Suprapubic skin (tissue), 4 donors: ENCODE results near the gene CIAO2A. TPM values are rescaled to one million over a fixed set of nuclear protein-coding genes. Genes with fewer than 3 reads are reported as not detected.
"Not testable (repeated sequence)": the region's sequence is repeated elsewhere in the genome, so short reads cannot be mapped to it uniquely, and the experiment has no call there.

ENCODE experiments used
- DNase-seq, 2 donors: peaks; one replicate each; pipeline ENCODE4 v3.0.0-alpha.2; 2019; ENCODE audit warnings: low spot score in 2 of 2
- H3K27ac ChIP-seq: fragments of 200-600 bp; sonication (generic); one replicate; pipeline ENCODE4 v1.5.1; 2019
- H3K27me3 ChIP-seq: fragments of 200-600 bp; sonication (generic); one replicate; pipeline ENCODE4 v1.5.1; 2019
- H3K36me3 ChIP-seq: fragments of 200-600 bp; sonication (generic); one replicate; pipeline ENCODE4 v1.5.1; 2019
- H3K4me1 ChIP-seq: fragments of 200-600 bp; sonication (generic); one replicate; pipeline ENCODE4 v1.5.1; 2019
- H3K4me3 ChIP-seq: fragments of 200-600 bp; sonication (generic); one replicate; pipeline ENCODE4 v1.5.1; 2019; ENCODE audit warnings: mild to moderate bottlenecking
- H3K9me3 ChIP-seq: fragments of 200-600 bp; sonication (generic); one replicate; pipeline ENCODE4 v1.5.1; 2019
- CTCF ChIP-seq, 2 donors: fragments of 200-600 bp in 1 of 2; fragments of 450-650 bp in 1 of 2; sonication (generic) in 1 of 2; IDR thresholded peaks; one replicate each; pipeline ENCODE4 v1.5.1; 2016 to 2019; ENCODE audit warnings: antibody characterized with exemption in 2 of 2, mild to moderate bottlenecking in 1 of 2, moderate library complexity in 1 of 2
- EP300 ChIP-seq: sonication (generic); formaldehyde crosslinking; IDR thresholded peaks from one replicate; pipeline ENCODE4 v1.6.1; 2017; ENCODE audit warnings: antibody characterized with exemption
- POLR2A ChIP-seq, 2 donors: fragments of 450-650 bp; IDR thresholded peaks; one replicate each; pipeline ENCODE4 v1.6.1; 2017; ENCODE audit warnings: antibody characterized with exemption in 2 of 2, mild to moderate bottlenecking in 2 of 2, moderate library complexity in 2 of 2
- POLR2AphosphoS5 ChIP-seq, 3 donors: sonication (generic); formaldehyde crosslinking; IDR thresholded peaks; one replicate each; pipeline ENCODE4 v1.6.1; 2017; ENCODE audit warnings: antibody characterized with exemption in 3 of 3
- WGBS: methylation state at CpG from one replicate; pipeline ENCODE4 v1.1.5; 2018; 5-methylcytosine and 5-hydroxymethylcytosine counted together
- total RNA-seq, 4 donors: library from RNA; depleted of rRNA; stranded (reverse); fragments of >200 nt; gene quantifications; one replicate each; pipeline ENCODE4 v1.1.0, GENCODE V29; 2016

Gene CIAO2A
- total RNA-seq, 4 donors from 2014 or later, result 19.1 to 37.0 (median 21.8) TPM

GRCh38 chr15:64111679-64112050 is 18.0 kb upstream of the CIAO2A start:
- H3K4me3 ChIP-seq, result no peak overlapping the region
- TF ChIP-seq POLR2A (IDR thresholded peaks at IDR 0.05) (no peak), POLR2AphosphoS5 (IDR thresholded peaks at IDR 0.05) (no peak), CTCF (IDR thresholded peaks at IDR 0.05) (no peak), EP300 (no peak)
- peaks cover 38% of the 10 kb centered on the region for H3K36me3 ChIP-seq
- no peaks in the 10 kb centered on the region for H3K9me3 ChIP-seq
- no peak for DNase-seq
- peaks cover 19% of the 10 kb centered on the region for H3K4me1 ChIP-seq
- H3K27ac ChIP-seq, result no peak overlapping the region
- 59% methylated on average over 3 of the region's 3 CpGs for WGBS
- no peaks in the 10 kb centered on the region for H3K27me3 ChIP-seq

- Histone ChIP-seq H3K36me3 (peaks cover 32% of the 10 kb centered on the region), H3K4me3 (no peak overlapping the region), H3K9me3 (no peaks in the 10 kb centered on the region), H3K27me3 (no peaks in the 10 kb centered on the region), H3K27ac (no peak overlapping the region), H3K4me1 (peaks cover 25% of the 10 kb centered on the region)
- TF ChIP-seq CTCF (IDR thresholded peaks at IDR 0.05) (no peak), EP300 (no peak), POLR2A (IDR thresholded peaks at IDR 0.05) (no peak), POLR2AphosphoS5 (IDR thresholded peaks at IDR 0.05) (no peak)
- DNase-seq, result no peak
- WGBS, result 81% methylated on average over 3 of the region's 3 CpGs
Observed at GRCh38 chr15:64110950-64111678, 17.5 kb upstream of the CIAO2A start.

- not testable (repeated sequence) for H3K4me3 ChIP-seq, H3K9me3 ChIP-seq, H3K27me3 ChIP-seq, DNase-seq, H3K27ac ChIP-seq
- Histone ChIP-seq H3K36me3 (peaks cover 23% of the 10 kb centered on the region), H3K4me1 (peaks cover 34% of the 10 kb centered on the region)
- 93% methylated on average over 4 of the region's 4 CpGs for WGBS
Observed at GRCh38 chr15:64110108-64110701, 16.6 kb upstream of the CIAO2A start.

GRCh38 chr15:64107337-64107736 is 13.7 kb upstream of the CIAO2A start:
- Histone ChIP-seq H3K4me3 (no peak overlapping the region), H3K4me1 (peaks cover 38% of the 10 kb centered on the region), H3K27me3 (no peaks in the 10 kb centered on the region), H3K9me3 (no peaks in the 10 kb centered on the region), H3K27ac (no peak overlapping the region), H3K36me3 (no peaks in the 10 kb centered on the region)
- no peak for TF ChIP-seq EP300
- no peak for TF ChIP-seq POLR2A (IDR thresholded peaks at IDR 0.05)
- no peak for TF ChIP-seq CTCF (IDR thresholded peaks at IDR 0.05)
- TF ChIP-seq POLR2AphosphoS5 (IDR thresholded peaks at IDR 0.05), result no peak
- DNase-seq, result no peak
- 83% methylated on average over 1 of the region's 1 CpG for WGBS

- no peak overlapping the region for H3K4me3 ChIP-seq
- WGBS, result 60% methylated on average over 9 of the region's 9 CpGs
Observed at GRCh38 chr15:64105113-64105704, 11.6 kb upstream of the CIAO2A start.

More at GRCh38 chr15:64105113-64105704, 11.6 kb upstream of the CIAO2A start:
- TF ChIP-seq POLR2AphosphoS5 (IDR thresholded peaks at IDR 0.05) (no peak), POLR2A (IDR thresholded peaks at IDR 0.05) (no peak), EP300 (no peak), CTCF (IDR thresholded peaks at IDR 0.05) (no peak)
- Histone ChIP-seq H3K27me3 (no peaks in the 10 kb centered on the region), H3K36me3 (no peaks in the 10 kb centered on the region), H3K27ac (no peak overlapping the region), H3K4me1 (peaks cover 40% of the 10 kb centered on the region), H3K9me3 (no peaks in the 10 kb centered on the region)
- DNase-seq, result no peak
